GM21723 (cell line): ENCODE data around the gene DROSHA.
"Not testable (repeated sequence)": the region's sequence is repeated elsewhere in the genome, so short reads cannot be mapped to it uniquely, and the experiment has no call there.

Source experiments
- ATAC-seq: cut with Tn5 transposase; IDR thresholded peaks from one replicate; pipeline ENCODE4 v1.9.1; 2021; ENCODE audit warnings: mild to moderate bottlenecking, moderate library complexity; ENCODE audit not compliant: unreplicated experiment

Gene DROSHA

DNA sequence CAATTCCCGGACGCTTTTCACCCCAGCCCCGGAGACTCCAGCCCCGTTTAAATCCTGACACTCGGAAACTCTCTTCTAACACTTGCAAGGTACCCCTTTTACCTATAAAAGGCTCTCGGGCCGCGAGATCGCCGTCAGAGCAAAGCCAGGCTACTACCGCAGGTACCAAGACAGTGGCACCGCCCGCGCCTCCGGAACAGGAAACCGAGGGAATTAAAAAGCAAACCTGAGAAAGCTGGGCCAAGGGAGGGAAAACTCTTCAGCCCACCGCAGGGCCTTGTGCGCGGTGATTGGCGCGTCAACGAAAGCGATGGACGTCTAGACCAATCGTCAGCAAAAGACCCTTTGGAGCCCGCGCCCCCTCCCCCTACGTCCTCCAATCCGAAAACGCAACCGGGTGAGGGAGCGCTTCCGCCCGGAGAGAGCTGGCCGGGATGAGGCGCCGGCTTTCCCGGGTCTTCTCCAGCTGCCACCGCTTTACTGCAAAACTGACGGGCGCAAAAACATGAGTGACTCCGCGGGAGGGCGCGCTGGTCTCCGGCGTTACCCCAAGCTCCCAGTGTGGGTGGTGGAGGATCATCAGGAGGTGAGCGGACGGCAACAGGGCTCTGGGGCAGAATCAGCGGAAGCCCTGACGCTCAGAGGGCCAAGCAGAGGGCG lies at the start of gene DROSHA, which contains the start of gene C5orf22:
Gene DROSHA, minus strand, starts transcription at position 206 of the 660 bp plus-strand sequence. CDS start 3,034 bp downstream, outside the sequence.
Gene C5orf22, plus strand, starts transcription at position 414 of the 660 bp plus-strand sequence. Its CDS starts 92 bp downstream, at position 506.
- peak; percentile 93 for ATAC-seq

DNA sequence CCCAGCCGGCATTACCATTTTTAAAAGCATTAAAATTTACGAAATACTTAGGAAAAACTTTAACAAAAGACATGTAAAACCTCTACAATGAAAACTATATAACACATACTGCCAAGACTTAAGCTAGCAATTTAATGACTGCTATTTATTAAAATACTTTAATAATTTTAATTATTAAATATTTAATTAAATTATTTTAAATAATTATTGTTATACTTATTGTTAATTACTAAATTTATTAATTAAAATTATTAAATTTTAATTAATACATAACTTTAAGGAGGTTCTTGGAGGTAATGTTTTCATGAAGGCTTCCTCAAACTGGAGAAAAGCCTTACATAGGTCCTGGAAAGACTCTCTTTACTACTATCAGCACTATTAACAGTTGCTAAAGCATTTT lies 47.7 kb upstream of the DROSHA start:
- ATAC-seq, result no peak

GRCh38 chr5:31577438-31577837 lies 45.5 kb upstream of the DROSHA start:
- ATAC-seq, result no peak

DNA sequence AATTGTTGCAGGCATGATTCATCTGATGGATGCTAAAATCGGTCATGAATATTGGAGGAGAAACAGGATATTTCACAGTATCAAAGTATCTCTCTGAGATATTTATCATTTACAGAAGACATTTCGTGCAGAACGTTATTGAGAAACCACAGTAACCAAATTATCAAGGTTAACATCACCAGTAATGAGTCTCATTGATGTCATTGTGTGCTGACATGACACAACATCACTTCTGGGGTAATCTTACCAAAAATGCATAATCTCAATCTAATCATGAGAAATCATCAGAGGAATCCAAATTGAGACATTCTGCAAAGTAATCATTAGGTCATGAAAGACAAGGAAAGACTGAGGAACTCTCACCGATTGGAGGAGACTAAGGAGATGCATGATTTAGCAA lies 42.9 kb upstream of the DROSHA start:
- no peak for ATAC-seq

- ATAC-seq, result peak; percentile 89
These were observed 41.7 kb upstream of the DROSHA start for GRCh38 chr5:31573494-31574142.

DNA sequence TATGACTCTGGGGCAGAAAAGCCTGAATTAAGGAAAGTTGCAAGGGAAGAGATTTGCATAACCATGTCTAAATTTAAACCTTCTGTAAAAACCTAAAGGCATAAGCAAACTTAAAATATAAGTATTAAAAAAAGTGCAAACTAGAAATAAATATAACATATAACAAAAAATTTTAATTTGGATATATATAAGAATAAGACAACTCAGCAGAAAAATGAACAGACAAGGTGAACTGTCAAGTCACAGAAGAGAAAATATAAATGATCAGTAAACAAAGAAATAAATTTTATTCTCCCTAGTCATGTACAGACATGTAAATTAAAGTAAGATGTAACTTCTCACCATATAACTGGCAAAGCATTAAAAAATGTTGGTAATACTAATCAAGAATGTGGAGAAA lies 37.2 kb upstream of the DROSHA start:
- ATAC-seq, result no peak

GRCh38 chr5:31568302-31568835 lies 36.5 kb upstream of the DROSHA start:
- no peak for ATAC-seq

DNA sequence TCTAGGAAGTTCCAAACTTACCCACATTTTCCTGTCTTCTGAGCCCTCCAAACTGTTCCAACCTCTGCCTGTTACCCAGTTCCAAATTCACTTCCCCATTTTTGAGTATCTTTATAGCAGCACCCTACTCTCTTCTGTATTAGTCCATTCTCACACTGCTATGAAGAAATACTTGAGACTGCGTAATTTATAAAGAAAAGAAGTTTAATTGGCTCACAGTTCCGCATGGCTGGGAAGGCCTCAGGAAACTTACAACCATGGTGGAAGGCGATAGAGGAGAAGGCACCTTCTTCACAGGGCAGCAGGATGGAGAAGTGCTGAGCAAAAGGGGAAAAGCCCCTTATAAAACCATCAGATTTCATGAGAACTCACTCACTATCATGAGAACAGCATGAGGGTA lies 34.5 kb upstream of the DROSHA start:
- not testable (repeated sequence) for ATAC-seq

DNA sequence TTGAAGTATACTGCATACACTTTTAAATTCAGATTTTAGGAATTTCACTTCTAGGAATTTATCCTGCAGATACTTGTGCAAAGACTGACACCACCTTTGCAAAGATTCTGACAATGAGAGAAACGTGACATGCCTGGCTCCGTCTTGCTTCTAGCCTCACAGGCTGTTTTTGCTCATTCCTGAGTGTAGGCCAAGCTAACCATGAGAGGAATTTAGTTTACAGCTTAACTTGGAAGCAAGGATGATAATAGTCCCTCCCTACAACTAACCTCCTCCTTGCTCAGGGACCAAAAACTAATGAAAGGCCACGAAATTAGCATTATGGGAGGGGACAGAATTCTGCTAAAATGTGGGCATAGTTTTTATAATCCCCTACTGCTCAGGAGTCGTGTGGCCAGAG lies 31.3 kb upstream of the DROSHA start:
- ATAC-seq, result no peak

- no peak for ATAC-seq
These were observed 30.1 kb upstream of the DROSHA start for GRCh38 chr5:31561946-31562345.

DNA sequence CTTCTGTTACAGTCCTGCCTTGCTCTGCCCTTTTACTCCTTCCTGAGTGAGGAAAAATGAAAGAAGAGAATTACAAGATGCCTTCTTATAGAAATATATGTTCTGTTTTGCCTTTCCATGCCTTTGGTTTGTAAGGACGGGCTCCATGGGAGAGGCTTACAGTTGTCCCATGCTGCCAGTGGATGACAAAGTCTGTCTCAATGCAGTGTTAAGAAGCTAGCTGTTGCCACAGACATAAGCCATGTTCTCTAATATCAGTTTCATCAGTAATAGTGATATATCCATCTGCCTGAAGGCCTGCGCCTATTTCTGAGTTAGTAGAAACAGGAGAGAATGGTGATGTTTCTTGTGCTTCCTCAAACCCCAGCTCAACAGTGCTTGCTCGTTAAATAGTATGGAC lies 28.0 kb upstream of the DROSHA start:
- ATAC-seq, result no peak

DNA sequence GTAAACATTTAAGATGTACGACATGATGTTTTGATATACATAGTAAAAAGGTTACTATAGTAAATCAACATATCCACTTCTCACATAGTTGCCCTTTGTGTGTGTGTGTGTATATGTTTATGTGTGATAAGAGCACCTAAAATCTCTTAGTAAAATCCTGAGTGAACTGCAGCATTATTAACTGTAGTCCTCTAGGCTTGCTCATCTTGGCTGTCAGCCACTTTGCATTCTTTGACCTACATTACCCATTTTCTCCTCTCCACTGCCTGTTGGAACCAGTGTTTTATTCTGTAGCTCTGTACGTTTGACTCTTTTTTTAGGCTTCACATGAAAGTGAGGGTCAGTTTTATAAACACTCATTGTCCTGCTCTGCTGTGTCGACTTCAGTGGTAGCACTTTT lies 24.6 kb upstream of the DROSHA start:
- ATAC-seq, result no peak

- no peak for ATAC-seq
These were observed 22.7 kb upstream of the DROSHA start for GRCh38 chr5:31554552-31554951.

DNA sequence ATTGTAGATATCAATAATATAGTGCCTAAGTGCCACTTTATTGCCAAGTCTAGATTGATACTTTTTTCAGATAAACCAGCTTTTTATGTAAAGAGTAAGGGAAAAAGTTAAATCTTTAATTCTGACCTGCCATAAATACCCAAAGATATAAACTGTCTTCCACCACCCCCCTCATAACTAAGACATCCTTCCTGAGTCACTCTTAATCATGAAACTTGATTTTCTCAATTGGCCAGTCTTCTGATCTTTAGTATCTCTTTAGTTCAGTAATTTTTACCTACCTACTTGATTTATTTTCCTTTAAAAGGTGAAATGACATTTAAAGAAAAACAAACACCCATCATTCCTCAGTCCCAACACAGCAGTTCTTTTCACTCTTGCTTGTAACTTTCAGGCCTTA lies 22.0 kb upstream of the DROSHA start:
- no peak for ATAC-seq

DNA sequence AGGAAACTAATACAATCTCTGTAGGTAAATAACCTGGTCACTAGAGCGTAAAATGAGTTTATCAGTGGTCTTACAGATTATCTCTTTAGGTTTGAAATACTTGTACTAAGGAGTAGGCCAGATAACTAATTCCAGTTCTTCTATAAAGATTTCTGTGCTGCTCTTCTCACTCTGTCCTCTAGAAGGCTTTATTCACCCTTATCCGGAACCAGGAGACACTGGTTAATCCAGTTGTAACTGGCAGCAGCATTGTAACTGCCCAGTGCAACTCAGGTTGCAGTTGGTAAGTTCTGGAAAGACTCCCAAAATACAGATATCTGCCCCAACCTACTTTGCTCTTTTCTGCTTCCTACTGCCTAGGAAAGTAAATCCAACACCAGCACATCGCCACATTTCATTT lies 20.0 kb upstream of the DROSHA start:
- no peak for ATAC-seq

DNA sequence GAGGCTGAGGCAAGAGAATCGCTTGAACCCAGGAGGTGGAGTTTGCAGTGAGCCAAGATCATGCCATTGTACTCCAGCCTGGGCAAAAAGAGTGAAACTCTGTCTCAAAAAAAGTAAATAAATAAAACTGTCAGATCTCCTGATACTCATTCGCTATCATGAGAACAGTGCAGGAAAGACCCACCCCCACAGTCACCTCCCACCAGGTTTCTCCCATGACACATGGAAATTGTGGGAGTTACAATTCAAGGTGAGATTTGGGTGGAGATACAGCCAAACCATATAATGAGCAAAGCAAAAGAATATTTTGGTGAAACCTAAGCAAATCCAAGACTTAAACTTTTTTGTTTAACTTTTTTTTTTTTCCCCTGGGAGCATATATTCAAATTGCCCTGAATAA lies 17.2 kb upstream of the DROSHA start:
- ATAC-seq, result not testable (repeated sequence)

- ATAC-seq, result no peak
These were observed 6.0 kb upstream of the DROSHA start for GRCh38 chr5:31537851-31538250.

DNA sequence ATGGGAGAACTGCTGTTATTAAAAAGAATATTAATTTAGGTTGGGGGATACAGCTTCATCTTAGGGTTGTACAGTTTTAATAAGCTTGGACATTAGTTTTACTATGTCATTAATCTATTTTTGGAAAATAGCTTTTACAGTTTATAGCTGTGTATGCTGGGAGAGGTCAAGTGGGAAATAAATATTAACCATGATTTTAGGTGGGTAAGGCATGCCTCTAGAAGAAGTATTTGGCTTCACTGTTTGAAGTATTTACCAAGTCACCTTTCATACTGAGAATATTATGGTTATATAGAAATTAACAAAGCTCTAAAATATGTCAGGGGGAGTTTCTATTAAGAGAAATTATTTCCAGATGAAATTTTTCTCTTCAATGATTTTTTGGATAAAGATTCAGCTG lies 5.5 kb upstream of the DROSHA start:
- ATAC-seq, result no peak

- no peak for ATAC-seq
These were observed 5.0 kb upstream of the DROSHA start for GRCh38 chr5:31536873-31537272.

DNA sequence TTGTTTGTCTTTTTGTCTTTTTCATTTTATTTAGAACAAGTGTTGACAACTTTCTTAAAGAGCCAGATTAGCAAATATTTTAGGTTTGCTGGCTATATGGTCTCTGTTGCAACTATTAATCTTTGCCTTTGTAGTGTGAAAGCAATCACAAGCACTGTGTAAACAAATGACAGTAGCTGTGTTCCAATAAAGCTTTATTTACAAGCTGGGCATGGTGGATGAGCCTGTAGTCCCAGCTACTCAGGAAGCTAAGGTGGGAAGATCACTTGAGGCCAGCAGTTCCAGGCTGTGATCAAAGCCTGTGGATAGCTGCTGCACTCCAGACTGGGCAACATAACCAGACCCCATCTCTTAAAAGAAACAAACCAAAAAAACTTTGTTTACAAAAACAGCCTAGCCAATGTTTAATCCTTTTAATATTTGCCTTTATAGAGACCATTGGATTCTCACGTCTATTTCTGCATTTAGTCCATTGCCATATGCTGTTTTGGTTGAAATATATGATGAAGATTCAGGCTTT lies 2.7 kb upstream of the DROSHA start:
- no peak for ATAC-seq

GRCh38 chr5:31531543-31531887 lies 378 bp downstream of the DROSHA start:
- ATAC-seq, result peak; percentile 40
